ENCODE results near the gene CLASP1.
"Not testable (repeated sequence)": the region's sequence is repeated elsewhere in the genome, so short reads cannot be mapped to it uniquely, and the experiment has no call there.

The CLASP1 gene

DNA sequence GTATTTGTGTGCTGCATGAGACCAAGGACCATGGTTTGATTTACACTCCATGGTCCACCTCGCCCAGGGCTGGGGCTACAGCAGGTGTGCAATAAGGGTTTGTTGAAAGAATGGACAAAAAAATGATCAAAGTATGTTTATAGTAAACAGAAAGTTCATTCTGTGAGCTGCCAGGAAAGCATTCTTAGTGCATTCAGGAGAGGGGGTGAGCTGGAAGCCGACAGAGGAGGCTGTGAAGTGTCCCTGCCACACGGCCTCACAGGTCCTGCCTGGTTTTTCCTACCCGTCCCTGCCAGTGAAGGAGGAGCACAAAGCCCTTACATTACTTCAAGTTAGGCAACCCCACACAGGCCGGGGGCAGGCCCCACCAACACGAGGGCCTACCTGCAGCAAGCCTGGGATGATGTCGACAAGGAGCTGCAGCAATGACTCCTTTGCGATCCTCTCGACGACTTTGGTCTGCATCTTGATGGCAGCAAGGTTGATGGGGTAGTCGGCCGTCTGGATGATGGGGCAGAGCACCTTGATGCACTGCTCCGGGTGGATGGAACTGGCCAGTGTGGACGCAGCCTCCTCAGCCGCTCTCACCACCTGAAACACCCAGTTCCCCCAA lies 301.0 kb downstream of the CLASP1 start:
- no peak for DNase-seq (ENCODE audit: low read depth)

DNA sequence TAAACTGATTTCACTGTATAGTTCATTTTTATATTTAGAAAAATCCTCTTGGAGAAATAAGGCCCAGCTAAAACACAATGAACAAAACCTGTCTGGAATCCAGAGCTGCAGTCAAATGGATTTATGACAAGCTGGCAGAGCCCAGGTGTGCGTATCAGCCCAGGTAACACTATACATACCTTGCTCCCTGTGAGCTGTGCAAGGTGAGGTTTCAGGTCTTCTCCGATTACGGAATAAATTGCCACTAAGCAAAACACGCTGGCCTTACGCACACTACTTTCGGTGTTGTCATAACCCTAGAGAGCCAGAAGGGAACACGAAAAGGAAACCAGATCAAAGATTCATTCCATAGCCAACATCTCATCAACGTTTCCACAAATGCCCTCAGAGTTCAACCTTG lies 302.4 kb downstream of the CLASP1 start:
- no peak for DNase-seq (ENCODE audit: low read depth)

DNA sequence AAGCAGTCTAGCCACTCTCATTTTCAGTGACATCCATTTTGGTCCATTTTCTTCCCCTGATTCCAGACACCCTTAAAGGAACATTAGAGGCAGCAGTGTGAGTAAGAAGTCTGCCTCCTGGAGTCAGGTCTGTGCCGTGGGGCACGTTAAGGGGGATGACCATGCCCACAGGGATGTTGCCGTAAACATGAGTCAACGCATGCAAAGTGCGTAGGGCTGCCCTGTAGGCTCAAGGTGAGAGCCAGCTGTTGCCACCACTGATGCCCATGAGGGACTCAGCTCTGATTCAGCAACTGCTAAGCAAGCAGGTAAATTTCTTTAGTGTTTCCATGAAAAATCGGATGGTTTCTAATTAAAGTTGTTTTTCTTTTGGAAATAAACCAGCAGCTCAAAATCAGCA lies 302.9 kb downstream of the CLASP1 start:
- DNase-seq (ENCODE audit: low read depth), result no peak

DNA sequence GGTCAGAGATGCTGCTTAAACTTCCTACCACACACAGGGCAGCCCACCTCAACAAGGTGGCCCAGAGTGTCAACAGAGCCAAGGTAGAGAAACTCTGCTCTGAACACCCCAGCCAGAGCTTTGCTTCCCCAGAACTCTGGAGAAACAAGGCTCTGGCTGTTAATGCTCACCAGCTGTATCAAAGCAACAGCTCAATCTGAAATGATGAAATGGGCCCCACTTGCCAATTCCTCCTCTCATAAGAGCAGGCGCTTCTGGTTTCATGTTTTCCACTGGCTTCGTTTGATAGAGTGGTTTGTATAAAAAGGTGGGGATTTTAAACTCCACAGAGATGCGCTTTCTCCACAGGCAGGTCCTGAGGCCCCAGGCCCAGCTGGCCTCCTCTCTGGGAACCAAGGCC lies 303.4 kb downstream of the CLASP1 start:
- DNase-seq (ENCODE audit: low read depth), result no peak

DNA sequence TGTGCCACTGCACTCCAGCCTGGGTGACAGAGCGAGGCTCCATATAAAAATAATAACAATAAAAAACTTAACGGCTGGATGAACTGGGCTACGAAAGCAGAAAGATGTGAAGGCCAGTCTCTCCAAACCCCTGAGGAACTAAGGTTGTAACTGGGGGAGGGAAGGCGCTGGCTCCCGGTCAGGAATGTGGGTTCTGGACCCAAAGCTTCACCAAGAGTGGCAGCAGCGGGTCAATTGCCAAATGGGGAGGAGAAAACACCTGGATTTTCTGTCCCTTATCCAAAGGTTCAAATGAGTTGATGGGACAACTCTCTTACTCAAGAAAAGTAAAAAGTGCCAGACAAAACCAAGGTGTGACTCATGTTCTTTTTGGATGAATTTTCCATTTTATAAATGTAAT lies 304.2 kb downstream of the CLASP1 start:
- DNase-seq (ENCODE audit: low read depth), result no peak

DNA sequence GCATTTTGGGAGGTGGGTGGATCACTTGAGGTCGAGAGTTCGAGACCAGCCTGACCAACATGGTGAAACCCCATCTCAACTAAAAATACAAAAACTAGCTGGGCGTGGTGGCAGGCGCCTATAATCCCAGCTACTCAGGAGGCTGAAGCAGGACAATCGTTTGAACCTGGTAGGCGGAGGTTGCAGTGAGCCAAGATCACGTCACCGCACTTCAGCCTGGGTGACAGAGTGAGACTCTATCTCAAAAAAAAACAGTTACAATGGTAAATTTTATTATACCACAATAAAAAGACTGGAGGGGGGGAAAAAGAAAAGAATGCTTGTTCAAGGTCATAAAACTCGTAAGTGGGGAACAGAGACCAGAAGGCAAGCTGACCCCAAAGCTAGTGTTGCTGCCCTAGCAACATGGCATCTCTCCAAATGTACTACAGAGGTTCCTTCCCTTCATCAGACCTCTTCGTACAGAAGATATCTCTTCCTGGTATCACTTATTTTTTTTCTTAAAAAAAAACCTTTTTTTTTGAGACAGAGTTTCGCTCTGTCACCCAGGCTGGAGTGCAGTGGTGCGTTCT lies 305.3 kb downstream of the CLASP1 start:
- not testable (repeated sequence) for DNase-seq (ENCODE audit: low read depth)

DNA sequence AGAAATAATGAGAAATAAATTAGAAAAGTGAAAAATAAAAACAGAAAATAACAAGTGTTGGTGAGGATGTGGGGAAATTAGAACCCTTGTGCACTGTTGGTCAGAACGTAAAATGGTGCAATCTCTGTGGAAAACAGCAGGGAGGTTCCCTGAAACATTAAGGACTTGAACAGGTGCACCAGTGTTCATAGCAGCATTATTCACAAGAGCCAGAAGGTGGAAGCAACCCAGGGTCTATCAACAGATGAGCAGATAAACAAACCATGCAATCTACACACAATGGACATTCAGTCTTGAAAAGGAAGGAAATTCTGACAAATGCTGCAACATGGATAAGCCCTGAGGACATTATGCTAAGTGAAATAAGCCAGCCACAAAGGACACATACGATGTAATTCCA lies 306.1 kb downstream of the CLASP1 start:
- DNase-seq (ENCODE audit: low read depth), result no peak

DNA sequence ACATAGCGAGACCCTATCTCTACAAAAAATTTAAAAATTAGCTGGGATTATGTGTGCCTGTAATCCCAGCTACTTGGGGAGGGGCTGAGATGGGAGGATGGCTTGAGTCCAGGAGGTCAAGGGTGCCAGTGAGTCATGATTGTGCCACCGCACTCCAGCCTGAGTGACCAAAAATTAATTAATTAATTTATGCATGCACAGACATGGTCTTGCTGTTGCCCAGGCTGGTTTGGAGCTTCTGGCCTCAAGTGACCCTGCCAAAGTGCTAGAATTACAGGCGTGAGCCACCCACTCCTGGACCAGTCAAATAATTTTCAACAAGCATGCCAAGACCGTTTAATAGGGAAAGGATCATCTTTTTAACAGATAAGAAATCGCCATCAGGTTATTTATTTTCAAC lies 306.5 kb downstream of the CLASP1 start:
- no peak for DNase-seq (ENCODE audit: low read depth)

DNA sequence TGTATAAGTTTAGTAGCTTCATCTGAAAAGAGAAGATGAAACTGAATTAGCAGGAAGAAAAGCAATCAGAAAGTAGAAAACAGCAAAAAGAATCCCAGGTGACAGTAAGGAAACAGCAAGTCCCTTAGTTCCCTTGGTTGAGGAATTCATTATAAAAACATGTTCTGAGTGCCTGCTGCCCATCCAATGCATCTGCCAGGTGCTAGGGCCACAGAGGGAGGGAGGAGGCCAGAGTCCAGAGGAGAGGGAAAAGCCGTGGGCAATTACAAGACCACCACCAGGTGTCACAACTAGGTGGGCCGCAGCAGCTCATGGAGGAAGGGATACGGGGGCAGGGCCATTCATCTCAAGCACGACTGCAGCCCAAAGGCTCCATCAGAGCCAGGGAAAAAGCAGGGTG lies 308.3 kb downstream of the CLASP1 start:
- no peak for DNase-seq (ENCODE audit: low read depth)

DNA sequence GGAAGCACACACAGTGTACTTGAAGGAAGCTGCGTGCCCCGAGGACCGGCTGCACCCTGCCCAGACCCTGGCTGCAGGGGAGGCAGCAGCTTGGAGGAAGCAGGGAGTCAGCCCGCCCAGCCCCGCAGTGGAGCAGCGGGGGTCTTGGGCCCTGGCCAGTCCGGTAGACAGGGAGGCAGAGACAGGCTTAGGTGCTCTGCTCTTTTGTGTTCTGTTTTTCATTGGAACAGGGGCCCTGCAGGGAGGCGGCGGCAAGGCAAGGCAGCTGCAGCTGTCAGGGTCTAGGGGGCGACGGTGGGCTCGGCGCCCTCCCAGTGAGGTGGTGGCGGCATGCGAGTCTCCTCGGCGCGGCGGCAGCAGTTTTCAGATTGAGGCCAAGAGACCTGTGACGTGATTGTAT lies 311.0 kb downstream of the CLASP1 start:
- DNase-seq (ENCODE audit: low read depth), result no peak

DNA sequence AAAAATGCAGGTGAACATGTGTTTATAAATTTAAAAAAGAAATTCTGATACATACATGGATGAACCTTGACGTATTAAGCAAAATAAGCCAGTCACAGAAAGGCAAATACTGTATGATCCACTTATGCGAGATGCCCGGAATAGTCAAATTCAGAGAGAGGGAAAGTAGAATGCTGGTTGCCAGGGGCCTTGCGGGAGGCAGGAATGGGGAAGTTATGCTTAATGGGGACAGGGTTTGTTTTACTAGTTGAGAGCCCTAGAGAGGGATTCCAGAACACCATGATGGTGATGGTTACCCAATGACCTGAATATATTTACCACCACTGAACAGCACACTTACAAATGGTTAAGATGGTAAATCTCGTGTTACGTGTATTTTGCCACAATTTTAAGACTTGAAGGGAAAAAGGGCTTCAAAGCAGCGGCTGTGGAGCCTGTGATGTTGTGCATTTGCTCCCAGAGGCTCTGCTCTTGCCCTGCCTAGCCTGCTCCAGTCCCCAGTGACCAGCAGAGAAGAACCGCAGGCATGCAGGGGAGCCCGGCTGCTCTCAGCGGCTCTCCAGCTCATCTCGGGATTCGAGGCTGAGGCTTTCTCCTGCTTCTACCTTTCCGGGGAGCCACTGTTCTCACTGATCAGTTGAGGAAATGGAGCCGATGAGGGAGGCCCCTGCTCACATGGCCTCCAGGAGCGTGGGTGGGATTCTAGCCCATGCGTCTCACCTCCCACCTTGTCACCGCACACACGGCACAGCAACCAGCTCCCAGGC lies 312.6 kb downstream of the CLASP1 start:
- DNase-seq (ENCODE audit: low read depth), result no peak

DNA sequence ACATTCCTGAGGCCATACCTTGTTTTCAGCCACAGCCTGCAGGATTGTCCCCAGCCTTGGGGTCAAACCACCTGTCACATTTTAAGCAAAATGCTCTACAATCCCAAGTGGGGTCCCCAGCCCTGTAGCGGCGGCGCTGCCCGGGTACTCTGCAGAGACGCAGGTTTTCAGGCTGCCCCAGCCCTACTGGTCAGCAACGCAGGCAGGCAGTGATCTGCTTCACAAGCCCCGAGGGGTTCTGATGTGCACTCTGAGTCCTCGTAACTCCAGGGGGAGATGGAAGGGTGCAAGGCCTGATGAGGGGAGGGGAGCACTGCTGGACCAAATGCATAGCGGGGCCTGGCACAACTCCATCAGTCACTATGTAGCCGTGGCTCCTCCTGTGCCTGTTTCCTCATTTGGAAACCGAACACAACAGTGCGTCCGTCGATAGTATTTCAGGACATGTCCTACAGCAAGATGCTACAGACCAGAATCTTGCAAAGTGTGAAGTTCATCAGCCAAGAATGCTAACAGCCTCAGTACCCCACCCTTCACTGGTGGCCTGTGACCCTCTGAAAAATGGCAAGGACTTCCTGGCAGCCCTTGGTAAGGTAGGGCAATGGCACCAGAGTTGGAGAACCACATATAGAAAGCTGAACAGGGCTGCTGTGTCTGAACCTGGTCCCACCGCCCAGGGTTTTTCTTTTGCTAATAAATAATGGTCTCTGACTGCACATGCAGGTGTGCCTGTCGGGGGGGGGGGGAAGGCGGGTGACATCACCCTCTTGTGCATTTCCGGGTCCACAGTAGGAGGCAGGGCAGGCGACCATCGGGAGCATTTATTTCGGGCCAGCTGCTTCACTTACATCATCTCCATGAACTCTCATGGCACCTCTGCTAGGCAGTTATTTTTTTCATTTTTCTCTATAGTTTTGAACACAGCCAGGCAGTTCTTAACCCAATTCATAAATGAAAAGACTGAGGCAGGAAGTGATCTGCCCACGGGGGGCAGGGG lies 313.7 kb downstream of the CLASP1 start:
- DNase-seq (ENCODE audit: low read depth), result no peak

DNA sequence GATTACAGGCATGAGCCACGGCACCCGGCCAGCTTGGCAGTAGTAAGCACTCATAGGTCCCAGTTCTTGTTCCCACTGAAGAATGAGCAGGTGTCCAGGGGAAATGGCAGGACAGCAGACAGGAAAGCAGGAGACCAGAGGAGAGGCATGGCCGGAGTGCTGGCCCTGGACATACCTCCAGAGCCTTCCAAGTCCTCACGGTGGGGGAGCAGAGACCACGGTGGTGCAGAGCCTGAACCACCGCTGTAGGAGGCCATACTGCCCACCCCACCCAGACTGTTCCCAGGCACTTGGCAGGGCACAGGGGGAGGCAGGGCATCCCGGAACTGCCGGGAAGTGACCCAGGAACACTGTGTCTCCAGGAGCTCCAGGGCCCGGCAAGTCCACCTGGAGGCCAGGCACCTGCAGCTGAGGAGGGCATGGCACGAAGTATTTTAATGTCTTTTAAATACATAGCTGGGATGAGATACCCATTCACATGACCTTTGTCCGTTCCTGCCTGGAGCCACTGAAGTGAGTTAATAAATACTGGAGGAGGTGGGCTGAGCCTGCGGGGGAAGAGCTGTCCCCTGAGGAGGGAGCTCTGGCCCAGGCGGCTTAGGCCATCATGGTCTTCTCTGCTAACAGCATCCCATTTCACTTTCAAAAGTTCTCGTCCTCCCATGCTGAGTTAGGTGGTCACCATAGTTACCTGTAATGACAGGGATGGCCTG lies 314.5 kb downstream of the CLASP1 start:
- DNase-seq (ENCODE audit: low read depth), result no peak

DNA sequence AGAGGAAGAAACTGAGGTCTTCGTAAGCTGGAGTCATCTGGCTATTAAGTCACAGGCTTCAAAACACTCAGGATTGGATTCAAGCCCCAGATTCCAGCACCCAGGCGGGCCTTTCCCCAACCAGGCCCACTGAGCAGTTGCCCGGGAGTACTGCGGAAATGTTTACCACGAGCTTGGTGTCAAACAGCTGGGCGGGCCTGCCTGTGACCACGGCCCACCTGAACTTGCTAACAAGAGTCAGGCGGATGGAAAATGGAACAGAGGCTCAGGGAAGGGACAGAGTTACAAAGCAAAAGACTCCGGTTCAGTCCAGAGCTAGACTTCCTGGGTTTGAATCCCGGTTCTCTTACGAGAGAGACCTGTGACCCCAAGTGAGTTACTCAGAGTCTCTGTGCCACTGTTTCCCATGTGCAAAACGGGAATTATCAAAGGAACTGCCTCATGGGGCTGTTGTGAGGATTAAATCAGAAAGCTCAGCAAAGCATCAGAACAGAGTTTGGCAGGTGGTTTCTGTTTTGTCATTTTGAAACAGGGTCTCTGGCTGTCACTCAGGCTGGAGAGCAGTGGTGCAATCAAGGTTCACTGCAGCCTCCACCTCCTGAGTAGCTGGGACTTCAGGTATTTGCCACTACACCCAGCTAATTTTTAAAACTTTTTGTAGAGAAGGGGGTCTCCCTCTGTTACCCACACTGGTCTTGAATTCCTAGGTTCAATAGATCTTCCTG lies 315.3 kb downstream of the CLASP1 start:
- DNase-seq (ENCODE audit: low read depth), result no peak

DNA sequence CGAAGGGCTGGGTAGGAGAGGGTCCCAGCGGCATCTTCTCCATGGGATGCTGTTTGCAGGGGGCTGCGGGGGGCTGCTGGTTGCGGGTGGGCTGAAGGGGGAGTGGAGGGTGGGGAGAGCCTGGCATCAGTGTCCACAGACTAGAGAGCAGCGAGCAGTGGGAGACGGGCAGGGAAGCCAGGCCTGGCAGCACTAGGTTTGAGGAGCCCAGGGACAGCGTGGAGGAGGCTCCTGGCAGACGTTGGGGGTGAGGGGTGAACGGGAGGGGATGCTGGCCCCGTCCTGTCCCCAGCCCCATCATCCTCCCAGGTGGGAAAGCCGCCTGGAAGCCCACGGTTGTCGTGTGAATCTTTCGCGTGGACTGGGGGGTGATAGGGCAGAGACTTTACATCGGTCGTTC lies 316.0 kb downstream of the CLASP1 start:
- no peak for DNase-seq (ENCODE audit: low read depth)

DNA sequence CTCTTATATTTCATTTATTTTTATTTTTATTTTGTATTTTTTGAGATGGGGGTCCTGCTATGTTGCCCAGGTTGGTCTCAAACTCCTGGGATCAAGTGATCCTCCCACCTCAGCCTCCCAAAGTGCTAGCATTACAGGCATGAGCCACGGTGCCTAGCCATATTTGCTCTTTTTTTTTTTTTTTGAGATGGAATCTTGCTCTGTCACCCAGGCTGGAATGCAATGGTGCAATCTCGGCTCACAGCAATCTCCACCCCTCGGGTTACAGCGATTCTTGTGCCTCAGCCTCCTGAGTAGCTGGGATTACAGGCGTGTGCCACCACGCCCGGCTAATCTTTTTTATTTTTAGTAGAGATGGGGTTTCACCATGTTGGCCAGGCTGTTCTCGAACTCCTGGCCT lies 317.9 kb downstream of the CLASP1 start:
- DNase-seq (ENCODE audit: low read depth), result not testable (repeated sequence)

DNA sequence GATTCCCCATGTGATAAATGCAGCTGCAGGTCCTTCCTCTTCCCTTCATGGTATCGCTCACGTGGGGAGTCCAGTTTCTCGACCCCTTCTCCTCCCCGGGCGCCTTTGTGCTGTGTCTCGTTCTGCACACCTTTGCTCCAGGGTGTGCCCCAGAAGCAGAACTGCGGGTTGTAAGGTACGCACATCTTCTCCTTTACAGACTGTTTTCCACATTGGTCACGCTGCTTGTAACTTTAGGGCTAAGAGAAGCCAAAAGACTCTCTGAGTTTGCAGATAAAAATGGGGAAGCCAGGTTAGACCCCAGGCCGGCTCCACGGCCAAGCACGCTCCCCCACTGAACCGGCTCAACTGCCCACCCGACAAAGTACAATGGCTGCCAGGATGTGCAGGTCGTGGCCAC lies 318.3 kb downstream of the CLASP1 start:
- DNase-seq (ENCODE audit: low read depth), result no peak

DNA sequence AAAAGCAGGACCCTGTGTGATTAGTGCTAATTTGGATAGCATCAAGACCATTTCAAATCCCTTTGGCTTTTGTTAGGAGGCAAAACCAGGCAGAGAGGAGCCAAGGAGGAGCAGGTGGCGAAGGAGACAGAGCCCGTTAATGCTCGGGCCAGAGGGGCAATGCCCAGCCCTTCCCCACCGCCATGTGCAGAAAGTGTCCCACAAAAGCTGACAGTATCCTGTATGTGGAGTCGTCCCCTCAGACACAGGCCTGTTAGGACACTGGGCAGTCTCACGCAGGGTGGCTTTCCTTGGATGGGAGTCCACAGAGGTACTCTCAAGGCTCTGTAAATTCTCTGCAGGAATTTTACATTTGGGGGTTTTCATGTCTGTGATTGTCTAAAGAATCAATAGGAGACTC lies 319.5 kb downstream of the CLASP1 start:
- no peak for DNase-seq (ENCODE audit: low read depth)

DNA sequence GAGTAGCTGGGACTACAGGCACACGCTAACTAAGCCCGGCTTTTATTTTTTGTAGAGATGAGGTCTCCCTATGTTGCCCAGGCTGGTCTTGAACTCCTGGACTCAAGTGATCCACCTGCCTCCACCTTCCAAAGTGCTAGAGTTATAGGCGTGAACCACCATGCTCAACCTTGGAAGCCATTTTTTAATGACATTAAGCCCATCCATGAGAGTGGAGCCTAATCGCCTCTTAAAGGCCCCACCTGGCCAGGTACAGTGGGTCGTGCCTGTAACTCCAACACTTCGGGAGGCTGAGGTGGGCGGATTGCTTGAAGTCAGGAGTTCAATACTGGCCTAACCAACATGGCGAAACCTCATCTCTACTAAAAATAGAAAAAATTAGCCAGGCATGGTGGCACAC lies 322.6 kb downstream of the CLASP1 start:
- DNase-seq (ENCODE audit: low read depth), result no peak

DNA sequence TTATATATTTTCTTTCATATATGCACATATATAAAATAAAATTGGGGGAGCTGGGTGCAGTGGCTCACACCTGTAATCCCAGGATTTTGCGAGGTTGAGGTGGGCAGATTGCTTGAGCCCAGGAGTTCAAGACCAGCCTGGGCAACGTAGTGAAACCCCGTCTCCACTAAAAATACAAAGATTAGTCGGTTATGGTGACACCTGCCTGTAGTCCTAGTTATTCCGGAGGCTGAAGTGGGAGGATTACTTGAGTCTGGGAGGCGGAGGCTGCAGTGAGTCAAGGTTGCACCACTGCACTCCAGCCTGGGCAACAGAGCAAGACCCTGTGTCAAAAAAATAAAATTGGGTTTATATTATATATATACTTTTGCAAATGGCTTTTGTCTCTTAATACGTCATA lies 324.7 kb downstream of the CLASP1 start:
- DNase-seq (ENCODE audit: low read depth), result no peak

DNA sequence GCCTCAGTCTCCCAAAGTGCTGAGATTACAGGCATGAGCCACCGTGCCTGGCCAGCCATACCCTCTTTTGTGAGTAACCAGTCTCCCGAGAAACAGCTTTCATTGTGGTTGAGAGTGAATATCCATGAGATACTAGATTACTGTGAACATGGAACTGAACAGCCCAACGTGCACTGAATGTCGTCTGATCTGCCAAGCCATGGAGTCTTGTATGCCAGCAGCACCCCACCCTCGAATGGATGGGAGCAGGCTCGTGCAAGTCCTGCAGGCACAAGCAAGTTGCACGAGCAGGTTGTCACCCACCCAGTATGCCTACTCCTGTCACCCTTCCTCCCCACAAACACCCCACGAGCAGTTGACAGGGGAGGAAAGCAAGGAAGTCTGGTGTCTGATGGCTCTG lies 327.8 kb downstream of the CLASP1 start:
- no peak for DNase-seq (ENCODE audit: low read depth)

Measured in T-helper 22 cell (primary cell).